ENCODE measurements around the gene ANO1. TPM values are rescaled to one million over a fixed set of nuclear protein-coding genes. Genes with fewer than 3 reads are reported as not detected.

Gene ANO1
- total RNA-seq, 3 donors from 2014 or later (not counting 1 experiment from before 2014, with no cell fraction given) = not detected

GRCh38 chr11:70144262-70144661 is 66.1 kb downstream of the ANO1 start:
- H3K27ac ChIP-seq (ENCODE audit: low read length) = no peak overlapping the region
- H3K4me3 Mint-ChIP-seq = no peak overlapping the region
- peaks cover 5% of the 10 kb centered on the region for H3K27me3 ChIP-seq (ENCODE audit: control insufficient read depth, insufficient read depth, low read length)
- H3K9me3 Mint-ChIP-seq = no peaks in the 10 kb centered on the region
- H3K4me1 Mint-ChIP-seq = no peaks in the 10 kb centered on the region
- no peaks in the 10 kb centered on the region for H3K9me3 ChIP-seq (ENCODE audit: control insufficient read depth, insufficient read depth, low read length)
- no peak for TF ChIP-seq CTCF (IDR thresholded peaks at IDR 0.05)
- intact Hi-C loops (cut with micrococcal nuclease) = no loop called here
- DNase-seq = no peak
- no peak overlapping the region for H3K4me3 ChIP-seq (ENCODE audit: low read length)
- H3K27ac Mint-ChIP-seq = no peak overlapping the region
- ATAC-seq = no peak
- peaks cover 31 to 39% of the 10 kb centered on the region in 2 donors for H3K27me3 Mint-ChIP-seq (ENCODE audit: low read depth in 2 of 2)
- no peaks in the 10 kb centered on the region for H3K4me1 ChIP-seq (ENCODE audit: control insufficient read depth, insufficient read depth, low read length)
- 91% methylated on average over 10 of the region's 10 CpGs for WGBS (ENCODE audit: insufficient coverage)
- no peaks in the 10 kb centered on the region for H3K36me3 Mint-ChIP-seq
- no peaks in the 10 kb centered on the region for H3K36me3 ChIP-seq (ENCODE audit: control insufficient read depth, insufficient read depth, low read length)

GRCh38 chr11:70145071-70145470 is 67.0 kb downstream of the ANO1 start:
- Histone ChIP-seq H3K4me1 (ENCODE audit: control insufficient read depth, insufficient read depth, low read length) (no peaks in the 10 kb centered on the region), H3K36me3 (ENCODE audit: control insufficient read depth, insufficient read depth, low read length) (no peaks in the 10 kb centered on the region), H3K27ac (ENCODE audit: low read length) (no peak overlapping the region), H3K4me3 (ENCODE audit: low read length) (no peak overlapping the region), H3K27me3 (ENCODE audit: control insufficient read depth, insufficient read depth, low read length) (peaks cover 5% of the 10 kb centered on the region), H3K9me3 (ENCODE audit: control insufficient read depth, insufficient read depth, low read length) (no peaks in the 10 kb centered on the region)
- H3K27me3 Mint-ChIP-seq (ENCODE audit: low read depth in 2 of 2) = peaks cover 31 to 33% of the 10 kb centered on the region in 2 donors
- H3K9me3 Mint-ChIP-seq = no peaks in the 10 kb centered on the region
- TF ChIP-seq CTCF (IDR thresholded peaks at IDR 0.05) = no peak
- DNase-seq (no peak), ATAC-seq (no peak)
- 84% methylated on average over 6 of the region's 6 CpGs for WGBS (ENCODE audit: insufficient coverage)
- H3K4me1 Mint-ChIP-seq = no peaks in the 10 kb centered on the region
- H3K36me3 Mint-ChIP-seq = no peaks in the 10 kb centered on the region
- intact Hi-C loops (cut with micrococcal nuclease) = no loop called here
- no peak overlapping the region for H3K27ac Mint-ChIP-seq
- H3K4me3 Mint-ChIP-seq = no peak overlapping the region

- Histone ChIP-seq H3K9me3 (ENCODE audit: control insufficient read depth, insufficient read depth, low read length) (no peaks in the 10 kb centered on the region), H3K4me1 (ENCODE audit: control insufficient read depth, insufficient read depth, low read length) (no peaks in the 10 kb centered on the region), H3K4me3 (ENCODE audit: low read length) (no peak overlapping the region), H3K36me3 (ENCODE audit: control insufficient read depth, insufficient read depth, low read length) (no peaks in the 10 kb centered on the region), H3K27me3 (ENCODE audit: control insufficient read depth, insufficient read depth, low read length) (peaks cover 3% of the 10 kb centered on the region), H3K27ac (ENCODE audit: low read length) (no peak overlapping the region)
- no peak for TF ChIP-seq CTCF (IDR thresholded peaks at IDR 0.05)
- WGBS (ENCODE audit: insufficient coverage) = 80% methylated on average over 4 of the region's 4 CpGs
- H3K9me3 Mint-ChIP-seq = no peaks in the 10 kb centered on the region
- peaks cover 26 to 27% of the 10 kb centered on the region in 2 donors for H3K27me3 Mint-ChIP-seq (ENCODE audit: low read depth in 2 of 2)
- no peak overlapping the region for H3K4me3 Mint-ChIP-seq
- H3K36me3 Mint-ChIP-seq = no peaks in the 10 kb centered on the region
- no peak for ATAC-seq
- H3K4me1 Mint-ChIP-seq = no peaks in the 10 kb centered on the region
- intact Hi-C loops (cut with micrococcal nuclease) = no loop called here
- DNase-seq = no peak
- no peak overlapping the region for H3K27ac Mint-ChIP-seq
These were observed 67.7 kb downstream of the ANO1 start for GRCh38 chr11:70145841-70146240.

GRCh38 chr11:70146299-70146698 is 68.2 kb downstream of the ANO1 start:
- H3K4me1 Mint-ChIP-seq = no peaks in the 10 kb centered on the region
- no peaks in the 10 kb centered on the region for H3K36me3 ChIP-seq (ENCODE audit: control insufficient read depth, insufficient read depth, low read length)
- no peaks in the 10 kb centered on the region for H3K9me3 ChIP-seq (ENCODE audit: control insufficient read depth, insufficient read depth, low read length)
- no peaks in the 10 kb centered on the region for H3K4me1 ChIP-seq (ENCODE audit: control insufficient read depth, insufficient read depth, low read length)
- H3K27ac ChIP-seq (ENCODE audit: low read length) = no peak overlapping the region
- H3K27ac Mint-ChIP-seq = no peak overlapping the region
- ATAC-seq (no peak), DNase-seq (no peak)
- WGBS (ENCODE audit: insufficient coverage) = 72% methylated on average over 9 of the region's 10 CpGs
- intact Hi-C loops (cut with micrococcal nuclease) = no loop called here
- H3K27me3 ChIP-seq (ENCODE audit: control insufficient read depth, insufficient read depth, low read length) = peaks cover 2% of the 10 kb centered on the region
- H3K27me3 Mint-ChIP-seq (ENCODE audit: low read depth in 2 of 2) = peaks cover 22 to 24% of the 10 kb centered on the region in 2 donors
- H3K4me3 ChIP-seq (ENCODE audit: low read length) = no peak overlapping the region
- no peaks in the 10 kb centered on the region for H3K36me3 Mint-ChIP-seq
- no peak for TF ChIP-seq CTCF (IDR thresholded peaks at IDR 0.05)
- H3K4me3 Mint-ChIP-seq = no peak overlapping the region
- no peaks in the 10 kb centered on the region for H3K9me3 Mint-ChIP-seq
